Transverse colon (tissue), 4 donors: Measurements from ENCODE around the gene SRRM4. TPM values are rescaled to one million over a fixed set of nuclear protein-coding genes. Genes with fewer than 3 reads are reported as not detected.

ENCODE experiments used
- DNase-seq: peaks from one replicate; pipeline ENCODE4 v3.0.0-alpha.2; 2019
- H3K27ac ChIP-seq, 4 donors: fragments of 200-600 bp; sonication (generic); 2 replicates each; pipeline ENCODE4 v1.5.1; 2016 to 2018; ENCODE audit warnings: inconsistent platforms in 4 of 4
- H3K27me3 ChIP-seq: fragments of 200-600 bp; sonication (generic); 2 replicates; pipeline ENCODE4 v1.5.1; 2017; ENCODE audit warnings: inconsistent platforms
- H3K36me3 ChIP-seq, 4 donors: fragments of 200-600 bp; sonication (generic); 2 replicates each; pipeline ENCODE4 v1.5.1; 2017 to 2019; ENCODE audit warnings: inconsistent platforms in 4 of 4
- H3K4me1 ChIP-seq, 4 donors: fragments of 200-600 bp; sonication (generic); 2 replicates each; pipeline ENCODE4 v1.5.1; 2017 to 2020; ENCODE audit warnings: inconsistent platforms in 4 of 4
- H3K4me3 ChIP-seq, 4 donors: fragments of 200-600 bp; sonication (generic); 1 replicate in 1 of 4; 2 replicates in 3 of 4; pipeline versions ENCODE4 v1.5.1 to v1.6.1; 2017 to 2019; ENCODE audit warnings: inconsistent platforms in 4 of 4
- H3K9me3 ChIP-seq, 2 donors: fragments of 200-600 bp; sonication (generic); 2 replicates each; pipeline ENCODE4 v1.5.1; 2017 to 2019; ENCODE audit warnings: inconsistent platforms in 2 of 2
- EP300 ChIP-seq: sonication (generic); formaldehyde crosslinking; IDR thresholded peaks from one replicate; pipeline ENCODE4 v1.6.1; 2017; ENCODE audit warnings: antibody characterized with exemption, low read depth
- POLR2A ChIP-seq: fragments of 450-650 bp; IDR thresholded peaks from one replicate; pipeline ENCODE4 v1.6.1; 2016; ENCODE audit warnings: antibody characterized with exemption, mild to moderate bottlenecking, moderate library complexity
- POLR2AphosphoS5 ChIP-seq, 3 donors: sonication (generic); formaldehyde crosslinking; IDR thresholded peaks; one replicate each; pipeline ENCODE4 v1.6.1; 2016; ENCODE audit warnings: antibody characterized with exemption in 3 of 3
- WGBS, 2 donors: methylation state at CpG; one replicate each; pipeline ENCODE4 v1.1.5; 2018; ENCODE audit warnings: low coverage in 1 of 2; 5-methylcytosine and 5-hydroxymethylcytosine counted together
- in situ Hi-C, 4 donors: fragments of 200-750 bp; cut with MboI; loops; one replicate each; pipeline versions ENCODE4 v1.15.0 to v1.15.1; 2017; ENCODE audit warnings: low sequenced_read_pairs in 3 of 4, low pct_ligation_motif_present in 1 of 4, low pct_unique_long_range_greater_than_20kb in 1 of 4
- intact Hi-C: fragments of 100-400 bp; cut with DNase I; formaldehyde crosslinking; loops from one replicate; pipeline ENCODE4 v1.15.1; 2023; ENCODE audit warnings: low total_unique reads
- total RNA-seq, 4 donors: library from RNA; depleted of rRNA; stranded (reverse); fragments of >200 nt; gene quantifications; one replicate each; pipeline ENCODE4 v1.1.0, GENCODE V29; 2016
- TF ChIP-seq, protein P1 (sequence below), 5 experiments: fragments of 200-600 bp in 3 of 5; fragments of 450-650 bp in 2 of 5; sonication (generic) in 3 of 5; IDR thresholded peaks; 1 replicate in 2 of 5; 2 replicates in 3 of 5; pipeline ENCODE4 v1.5.1; 2016 to 2017; ENCODE audit warnings: antibody characterized with exemption in 5 of 5, inconsistent platforms in 3 of 5, mild to moderate bottlenecking in 2 of 5, moderate library complexity in 1 of 5

SRRM4 gene
- total RNA-seq, 4 donors from 2014 or later = 0.14 TPM; not detected in 3

- H3K27ac ChIP-seq = peak overlapping the region; percentile 37 to 81 (median 64)
- H3K36me3 ChIP-seq = no peaks in the 10 kb centered on the region
- in situ Hi-C loops = no loop called here
- H3K27me3 ChIP-seq = no peaks in the 10 kb centered on the region
- WGBS, 2 donors = 87% methylated on average over 2 of the region's 2 CpGs; no CpG with 5 or more reads in 1 of the 2 donors
- intact Hi-C loops = loop anchor here (10.0 kb wide), 1 partner anchor 118 kb away; no protein-coding TSS in a partner anchor
- no peak overlapping the region for H3K4me3 ChIP-seq
- no peaks in the 10 kb centered on the region for H3K9me3 ChIP-seq
- no peak for DNase-seq
- TF ChIP-seq, protein P1, sequence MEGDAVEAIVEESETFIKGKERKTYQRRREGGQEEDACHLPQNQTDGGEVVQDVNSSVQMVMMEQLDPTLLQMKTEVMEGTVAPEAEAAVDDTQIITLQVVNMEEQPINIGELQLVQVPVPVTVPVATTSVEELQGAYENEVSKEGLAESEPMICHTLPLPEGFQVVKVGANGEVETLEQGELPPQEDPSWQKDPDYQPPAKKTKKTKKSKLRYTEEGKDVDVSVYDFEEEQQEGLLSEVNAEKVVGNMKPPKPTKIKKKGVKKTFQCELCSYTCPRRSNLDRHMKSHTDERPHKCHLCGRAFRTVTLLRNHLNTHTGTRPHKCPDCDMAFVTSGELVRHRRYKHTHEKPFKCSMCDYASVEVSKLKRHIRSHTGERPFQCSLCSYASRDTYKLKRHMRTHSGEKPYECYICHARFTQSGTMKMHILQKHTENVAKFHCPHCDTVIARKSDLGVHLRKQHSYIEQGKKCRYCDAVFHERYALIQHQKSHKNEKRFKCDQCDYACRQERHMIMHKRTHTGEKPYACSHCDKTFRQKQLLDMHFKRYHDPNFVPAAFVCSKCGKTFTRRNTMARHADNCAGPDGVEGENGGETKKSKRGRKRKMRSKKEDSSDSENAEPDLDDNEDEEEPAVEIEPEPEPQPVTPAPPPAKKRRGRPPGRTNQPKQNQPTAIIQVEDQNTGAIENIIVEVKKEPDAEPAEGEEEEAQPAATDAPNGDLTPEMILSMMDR (IDR thresholded peaks at IDR 0.05) = no peak
- TF ChIP-seq EP300 (no peak), POLR2AphosphoS5 (IDR thresholded peaks at IDR 0.05) (no peak)
- peaks cover 0 to 11% (median 6%) of the 10 kb centered on the region in 4 donors for H3K4me1 ChIP-seq
Observed at GRCh38 chr12:119207063-119207560, 225.8 kb downstream of the SRRM4 start.

DNA sequence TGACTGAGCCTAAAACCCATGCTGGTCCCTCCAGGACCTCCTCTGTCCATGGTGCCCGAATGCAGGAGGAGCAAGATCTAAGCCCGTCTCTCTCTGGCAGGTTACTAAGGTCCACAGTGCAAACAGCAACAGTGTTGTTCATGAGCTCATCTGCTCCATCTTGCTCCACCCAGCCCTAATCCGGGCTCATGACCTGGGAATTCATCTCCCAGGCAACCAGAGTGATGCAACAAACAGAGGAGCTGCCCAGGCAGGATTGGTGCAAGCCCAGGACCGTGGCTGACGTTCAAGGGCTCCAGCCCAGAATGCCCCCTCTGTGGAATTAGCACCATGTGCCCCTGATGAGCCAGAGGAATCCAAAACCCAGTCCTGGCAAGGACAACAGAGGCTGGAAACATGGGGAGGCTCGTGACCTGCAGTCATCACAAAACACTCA is 227.3 kb downstream of the SRRM4 start:
- intact Hi-C loops (loop anchor here (10.0 kb wide), 1 partner anchor 116 kb away; no protein-coding TSS in a partner anchor), in situ Hi-C loops (no loop called here)
- WGBS, 2 donors = 15% methylated on average over 6 of the region's 6 CpGs; no CpG with 5 or more reads in 1 of the 2 donors
- Histone ChIP-seq H3K9me3 (no peaks in the 10 kb centered on the region), H3K4me3 (no peak overlapping the region), H3K4me1 (peaks cover 0 to 11% (median 5%) of the 10 kb centered on the region in 4 donors), H3K27ac (peak overlapping the region in 3 of 4 donors; percentile 54 to 81 (median 74)), H3K36me3 (no peaks in the 10 kb centered on the region), H3K27me3 (no peaks in the 10 kb centered on the region)
- DNase-seq = peak; percentile 54
- peak; percentile 32 for TF ChIP-seq EP300
- TF ChIP-seq, protein P1 (IDR thresholded peaks at IDR 0.05) = no peak
- peak; percentile 23 to 69 (median 31) for TF ChIP-seq POLR2AphosphoS5 (IDR thresholded peaks at IDR 0.05)
- TF ChIP-seq POLR2A = no peak

DNA sequence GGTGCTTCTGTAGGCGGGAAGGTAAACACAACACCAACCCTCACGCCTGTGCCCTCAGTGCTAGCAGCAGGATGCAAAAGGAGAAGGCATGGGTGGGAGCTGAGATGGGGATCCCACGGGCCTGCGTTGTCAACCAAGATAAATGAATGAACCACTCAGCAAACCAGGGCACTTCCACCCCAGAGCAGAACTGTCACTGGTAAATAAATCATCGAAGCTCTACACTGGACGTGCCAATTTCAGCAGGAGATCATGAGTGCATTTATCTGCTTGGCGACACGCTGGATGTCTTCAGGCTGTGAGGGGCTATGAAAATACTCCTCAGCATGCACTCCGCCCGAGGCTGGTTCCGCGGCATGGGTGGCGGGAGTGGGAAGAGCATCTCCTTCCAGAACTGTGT is 230.5 kb downstream of the SRRM4 start:
- in situ Hi-C loops = no loop called here
- DNase-seq = no peak
- Histone ChIP-seq H3K4me3 (no peak overlapping the region), H3K27me3 (no peaks in the 10 kb centered on the region), H3K4me1 (peaks cover 0 to 8% (median 1%) of the 10 kb centered on the region in 4 donors), H3K27ac (no peak overlapping the region), H3K9me3 (no peaks in the 10 kb centered on the region), H3K36me3 (no peaks in the 10 kb centered on the region)
- TF ChIP-seq, protein P1 (IDR thresholded peaks at IDR 0.05) = no peak
- TF ChIP-seq POLR2AphosphoS5 (IDR thresholded peaks at IDR 0.05) (no peak), POLR2A (no peak), EP300 (no peak)
- intact Hi-C loops = no loop called here
- WGBS, 2 donors = 73 to 100% methylated on average over 1 to 12 of the region's 13 CpGs

Other genes with a start within 250 kb of the SRRM4 start
- 10 to 100 TPM; 42.7 to 59.8 (median 51.9) TPM for gene HSPB8, start 197.4 kb downstream of the SRRM4 start, total RNA-seq